Thyroid gland (tissue), 4 donors: ENCODE results near the gene RBMS1.

ENCODE experiments used
- CTCF ChIP-seq, 6 experiments: fragments of 200-600 bp in 3 of 6; fragments of 450-650 bp in 3 of 6; sonication (generic) in 3 of 6; IDR thresholded peaks; one replicate each; pipeline ENCODE4 v1.5.1; 2016 to 2019; ENCODE audit warnings: antibody characterized with exemption in 6 of 6, mild to moderate bottlenecking in 2 of 6, inconsistent platforms in 1 of 6, moderate library complexity in 1 of 6
- POLR2A ChIP-seq, 2 donors: fragments of 450-650 bp; IDR thresholded peaks; one replicate each; pipeline ENCODE4 v1.6.1; 2017; ENCODE audit warnings: antibody characterized with exemption in 2 of 2, mild to moderate bottlenecking in 2 of 2, moderate library complexity in 1 of 2

GRCh38 chr2:160384791-160385190 is 108.8 kb downstream of the RBMS1 start:
- TF ChIP-seq CTCF (IDR thresholded peaks at IDR 0.05) (no peak), POLR2A (IDR thresholded peaks at IDR 0.05) (no peak)
